Activated naive CD8-positive, alpha-beta T cell treated with anti-CD3 and anti-CD28 coated beads for 36 hours (primary cell): ENCODE measurements around the gene MGST1. TPM values are rescaled to one million over a fixed set of nuclear protein-coding genes. Genes with fewer than 3 reads are reported as not detected.
A peak's percentile ranks its signal among the peaks of the same experiment; 100 is the strongest.
"Not testable (repeated sequence)": the region's sequence is repeated elsewhere in the genome, so short reads cannot be mapped to it uniquely, and the experiment has no call there.

ENCODE experiments used
- DNase-seq: peaks from one replicate; pipeline ENCODE4 v3.0.0; 2021
- H3K27ac Mint-ChIP-seq: one replicate; pipeline ENCODE4 v1.8.0; 2022; ENCODE audit warnings: mild to moderate bottlenecking, moderate library complexity, mixed read lengths
- H3K27me3 Mint-ChIP-seq: one replicate; pipeline ENCODE4 v1.8.0; 2022; ENCODE audit warnings: mild to moderate bottlenecking, mixed read lengths
- H3K36me3 Mint-ChIP-seq: one replicate; pipeline ENCODE4 v1.8.0; 2021; ENCODE audit warnings: mild to moderate bottlenecking, mixed read lengths
- H3K4me1 Mint-ChIP-seq: one replicate; pipeline ENCODE4 v1.8.0; 2021; ENCODE audit warnings: mixed read lengths
- H3K4me3 Mint-ChIP-seq: one replicate; pipeline ENCODE4 v1.8.0; 2022; ENCODE audit warnings: mild to moderate bottlenecking, moderate library complexity, mixed read lengths
- H3K9me3 Mint-ChIP-seq: one replicate; pipeline ENCODE4 v1.8.0; 2022; ENCODE audit warnings: mixed read lengths
- total RNA-seq, 2 experiments: library from RNA; stranded (reverse); gene quantifications; one replicate each; pipeline ENCODE4 v1.2.3, GENCODE V29; 2021

Gene MGST1
- total RNA-seq, 2 experiments from 2014 or later: not detected

DNA sequence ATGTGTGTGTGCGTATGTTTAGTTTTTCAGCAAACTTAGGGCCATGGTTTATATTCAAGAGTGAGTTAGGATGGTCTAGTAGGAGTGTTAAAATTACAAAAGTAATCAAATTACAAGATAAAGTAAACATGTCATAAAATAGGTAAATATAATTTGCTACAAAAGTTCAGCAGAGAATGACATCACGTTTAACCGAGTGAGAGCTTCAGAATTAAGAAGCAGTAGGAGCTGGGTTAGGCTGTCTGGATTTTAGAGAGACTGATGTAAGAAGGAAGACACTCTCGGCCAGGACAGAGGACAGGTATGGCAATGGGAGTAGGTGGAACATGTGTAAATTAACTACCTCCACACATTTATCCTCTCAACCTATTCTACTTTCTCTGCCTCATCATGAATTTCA lies 11.6 kb upstream of the MGST1 start:
- Mint-ChIP-seq H3K4me3 (no peak overlapping the region), H3K4me1 (no peaks in the 10 kb centered on the region), H3K36me3 (no peaks in the 10 kb centered on the region), H3K27ac (no peak overlapping the region), H3K27me3 (no peaks in the 10 kb centered on the region), H3K9me3 (no peaks in the 10 kb centered on the region)
- DNase-seq: no peak

DNA sequence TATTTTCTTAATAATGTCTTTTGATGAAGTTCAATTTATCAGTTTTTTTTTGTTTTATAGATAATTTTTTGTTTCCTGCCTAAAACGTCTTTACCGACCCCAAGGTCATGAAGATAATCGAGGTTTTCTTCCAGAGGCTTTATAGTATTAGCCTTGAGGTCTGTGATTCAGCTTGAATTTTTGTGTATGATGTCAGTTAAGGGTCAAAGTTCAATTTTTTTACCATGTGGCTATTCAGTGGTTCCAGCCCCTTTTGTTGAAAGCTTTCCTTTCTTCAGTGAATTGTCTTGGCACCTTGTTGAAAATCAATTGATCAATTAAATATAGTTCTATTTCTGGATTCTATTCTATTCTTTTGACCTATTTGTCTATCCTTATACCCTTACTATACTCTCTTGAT lies 3.2 kb upstream of the MGST1 start:
- H3K36me3 Mint-ChIP-seq: no peaks in the 10 kb centered on the region
- H3K4me3 Mint-ChIP-seq: no peak overlapping the region
- no peak for DNase-seq
- H3K9me3 Mint-ChIP-seq: peaks cover 5% of the 10 kb centered on the region
- H3K27me3 Mint-ChIP-seq: peaks cover 28% of the 10 kb centered on the region
- no peaks in the 10 kb centered on the region for H3K4me1 Mint-ChIP-seq
- no peak overlapping the region for H3K27ac Mint-ChIP-seq

DNA sequence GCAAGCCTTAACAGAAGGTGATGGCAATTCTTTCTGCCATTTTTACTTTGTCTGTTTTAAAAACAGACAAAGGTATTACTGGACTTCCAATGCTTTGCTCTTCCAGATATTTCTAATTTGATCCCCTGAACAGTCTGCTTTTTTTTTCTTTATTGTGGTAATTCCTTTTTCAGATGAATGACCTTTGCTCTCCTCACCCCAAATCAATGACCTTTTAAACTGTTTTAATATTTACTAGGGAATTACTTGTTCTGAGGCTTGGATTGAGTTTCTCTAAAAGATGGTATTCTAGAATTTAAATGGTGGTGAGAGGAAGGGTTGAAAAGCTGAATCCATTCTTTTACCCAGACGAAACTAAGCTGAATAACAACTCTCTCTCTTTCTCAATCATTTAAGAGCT lies 2.3 kb upstream of the MGST1 start:
- H3K4me1 Mint-ChIP-seq: no peaks in the 10 kb centered on the region
- H3K4me3 Mint-ChIP-seq: no peak overlapping the region
- no peak overlapping the region for H3K27ac Mint-ChIP-seq
- no peak for DNase-seq
- peaks cover 5% of the 10 kb centered on the region for H3K9me3 Mint-ChIP-seq
- H3K27me3 Mint-ChIP-seq: peaks cover 29% of the 10 kb centered on the region
- no peaks in the 10 kb centered on the region for H3K36me3 Mint-ChIP-seq

DNA sequence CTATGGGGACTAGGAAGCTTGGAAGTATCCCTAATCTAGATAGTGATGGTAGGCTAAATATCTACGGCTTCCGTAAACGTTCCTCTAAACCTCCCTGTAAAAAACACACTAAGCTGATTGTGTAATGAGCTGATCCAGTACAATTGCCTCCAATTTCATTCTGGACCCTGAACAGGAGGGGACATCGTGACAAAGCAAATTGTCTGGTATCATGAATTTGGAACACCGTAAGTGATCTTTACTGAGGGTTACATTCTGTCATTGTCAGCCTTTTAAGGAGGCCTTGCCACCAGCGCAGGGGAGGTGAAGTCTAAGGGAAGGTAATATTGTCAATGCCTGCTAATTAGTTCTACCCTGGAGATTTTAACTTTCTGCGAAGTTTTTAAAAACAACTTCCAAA lies 487 bp upstream of the MGST1 start:
- Mint-ChIP-seq H3K4me1 (no peaks in the 10 kb centered on the region), H3K27me3 (peaks cover 29% of the 10 kb centered on the region), H3K9me3 (peaks cover 5% of the 10 kb centered on the region), H3K27ac (no peak overlapping the region), H3K4me3 (no peak overlapping the region), H3K36me3 (no peaks in the 10 kb centered on the region)
- no peak for DNase-seq

DNA sequence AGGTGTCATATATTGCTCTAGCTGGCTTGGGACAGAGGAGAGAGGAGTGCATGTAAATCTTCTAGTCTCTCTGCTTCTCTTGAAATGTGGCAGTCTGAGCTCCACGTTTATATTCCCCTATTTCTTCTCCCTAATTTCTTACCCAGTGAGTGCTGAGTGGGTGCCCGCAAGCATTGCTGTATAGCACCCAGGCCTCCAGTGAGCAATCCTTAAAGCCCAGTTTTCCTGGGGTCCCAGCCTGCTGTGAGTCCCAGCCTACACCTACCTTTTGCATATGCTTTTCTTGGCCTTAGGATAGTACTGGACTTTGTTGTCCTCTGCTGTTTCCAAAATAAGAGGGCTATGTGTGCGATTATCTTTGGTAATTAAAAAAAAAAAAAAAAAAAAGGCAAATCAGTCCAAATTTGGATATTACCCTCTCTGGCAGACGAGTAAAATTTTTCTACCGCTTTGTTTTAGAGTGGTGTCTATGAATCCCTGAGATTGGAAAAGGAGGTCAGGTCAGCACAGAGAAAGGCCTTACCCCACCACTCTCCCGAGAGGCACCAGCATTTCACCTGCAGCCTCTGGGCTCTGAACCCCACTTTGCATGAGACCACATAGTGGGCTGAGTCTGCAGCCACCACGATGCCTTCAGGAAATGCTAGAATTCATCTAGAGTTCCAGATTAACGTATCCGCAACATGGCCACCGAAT lies 1.1 kb downstream of the MGST1 start:
- no peaks in the 10 kb centered on the region for H3K4me1 Mint-ChIP-seq
- DNase-seq: no peak
- peaks cover 29% of the 10 kb centered on the region for H3K27me3 Mint-ChIP-seq
- H3K4me3 Mint-ChIP-seq: no peak overlapping the region
- H3K9me3 Mint-ChIP-seq: peaks cover 3% of the 10 kb centered on the region
- no peaks in the 10 kb centered on the region for H3K36me3 Mint-ChIP-seq
- H3K27ac Mint-ChIP-seq: no peak overlapping the region

DNA sequence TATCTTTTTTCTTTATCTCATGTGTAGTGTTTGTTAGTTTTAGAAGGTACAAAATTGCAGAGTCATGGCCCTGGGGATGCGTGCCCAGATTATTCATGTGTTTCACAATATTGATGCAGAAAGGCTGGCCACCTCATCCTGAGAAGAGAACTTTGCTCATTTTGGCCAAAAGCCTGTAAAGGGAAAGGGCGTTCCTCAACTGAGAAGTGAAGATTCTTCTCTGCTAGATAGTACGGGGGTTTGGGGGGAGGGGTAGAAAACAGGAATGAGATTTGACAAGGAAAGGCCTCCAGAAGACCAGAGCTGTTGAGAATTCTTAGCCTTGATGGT lies 1.7 kb downstream of the MGST1 start:
- no peaks in the 10 kb centered on the region for H3K36me3 Mint-ChIP-seq

DNA sequence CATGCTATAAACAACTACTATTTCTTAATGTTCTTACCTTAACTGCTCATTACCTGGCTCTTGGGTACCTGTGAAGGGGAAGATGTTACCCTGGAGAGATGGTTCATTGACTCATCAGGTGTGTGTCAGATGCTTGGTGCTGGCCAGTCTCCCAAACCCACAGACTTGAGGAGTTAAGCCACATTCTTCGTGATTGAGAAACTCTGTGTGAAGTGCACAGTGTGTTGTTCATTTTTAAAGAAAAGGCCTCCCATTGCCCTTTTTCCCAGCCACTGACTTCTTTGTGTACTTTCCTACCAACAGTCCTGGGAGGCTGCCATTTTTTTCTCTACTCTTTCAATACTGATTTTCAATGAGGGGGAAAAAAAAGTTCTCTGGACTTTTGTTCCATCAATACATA lies 3.2 kb downstream of the MGST1 start:
- Mint-ChIP-seq H3K27ac (no peak overlapping the region), H3K4me3 (no peak overlapping the region), H3K36me3 (no peaks in the 10 kb centered on the region), H3K4me1 (no peaks in the 10 kb centered on the region), H3K27me3 (peaks cover 29% of the 10 kb centered on the region), H3K9me3 (peaks cover 2% of the 10 kb centered on the region)
- DNase-seq: no peak

More for the DNA sequence above, 1.7 kb downstream of the MGST1 start:
- H3K27me3 Mint-ChIP-seq: peaks cover 29% of the 10 kb centered on the region
- no peaks in the 10 kb centered on the region for H3K4me1 Mint-ChIP-seq
- no peak overlapping the region for H3K27ac Mint-ChIP-seq
- no peak overlapping the region for H3K4me3 Mint-ChIP-seq
- no peak for DNase-seq
- H3K9me3 Mint-ChIP-seq: peaks cover 3% of the 10 kb centered on the region

DNA sequence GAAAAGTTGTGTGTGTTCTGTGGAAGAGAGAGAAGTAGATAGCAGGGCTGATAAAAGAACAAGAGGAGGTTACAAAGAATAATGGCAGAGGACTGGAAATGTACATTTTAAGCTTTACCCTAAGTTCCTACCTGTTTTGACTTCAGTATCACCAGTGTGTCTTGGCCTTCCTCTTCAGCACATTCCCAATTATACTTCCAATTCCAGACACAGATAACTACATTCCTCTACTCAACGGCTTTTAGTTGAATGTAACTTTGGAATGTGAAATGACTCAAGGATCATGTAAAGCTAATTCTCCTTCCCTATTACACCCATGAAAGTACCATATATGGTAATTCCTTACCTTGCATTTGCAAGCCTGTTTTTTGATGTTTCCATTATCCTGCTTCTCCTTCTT lies 5.0 kb downstream of the MGST1 start:
- peaks cover 17% of the 10 kb centered on the region for H3K27me3 Mint-ChIP-seq
- no peaks in the 10 kb centered on the region for H3K9me3 Mint-ChIP-seq
- H3K4me3 Mint-ChIP-seq: no peak overlapping the region
- no peak overlapping the region for H3K27ac Mint-ChIP-seq
- no peaks in the 10 kb centered on the region for H3K36me3 Mint-ChIP-seq
- DNase-seq: no peak
- no peaks in the 10 kb centered on the region for H3K4me1 Mint-ChIP-seq

DNA sequence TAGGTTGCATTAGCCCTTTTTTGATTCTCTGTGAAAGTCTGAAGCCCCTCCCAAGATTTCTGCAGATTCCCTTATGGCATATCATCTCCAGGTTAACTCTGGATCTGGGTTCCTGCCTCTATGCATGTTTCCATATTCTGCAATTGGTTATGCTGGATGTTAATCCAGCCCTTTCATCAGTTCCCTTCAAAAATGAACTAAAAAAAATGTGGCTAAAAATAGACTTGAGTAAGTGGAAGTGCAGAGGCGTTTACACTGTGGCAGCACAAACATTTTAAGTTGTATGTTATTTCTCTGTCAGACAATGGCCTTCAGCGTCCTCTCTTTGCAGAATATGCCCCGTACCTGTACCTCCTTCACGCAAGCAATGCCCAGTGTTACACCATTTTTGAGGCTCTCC lies 11.4 kb downstream of the MGST1 start:
- DNase-seq: no peak
- no peaks in the 10 kb centered on the region for H3K36me3 Mint-ChIP-seq

DNA sequence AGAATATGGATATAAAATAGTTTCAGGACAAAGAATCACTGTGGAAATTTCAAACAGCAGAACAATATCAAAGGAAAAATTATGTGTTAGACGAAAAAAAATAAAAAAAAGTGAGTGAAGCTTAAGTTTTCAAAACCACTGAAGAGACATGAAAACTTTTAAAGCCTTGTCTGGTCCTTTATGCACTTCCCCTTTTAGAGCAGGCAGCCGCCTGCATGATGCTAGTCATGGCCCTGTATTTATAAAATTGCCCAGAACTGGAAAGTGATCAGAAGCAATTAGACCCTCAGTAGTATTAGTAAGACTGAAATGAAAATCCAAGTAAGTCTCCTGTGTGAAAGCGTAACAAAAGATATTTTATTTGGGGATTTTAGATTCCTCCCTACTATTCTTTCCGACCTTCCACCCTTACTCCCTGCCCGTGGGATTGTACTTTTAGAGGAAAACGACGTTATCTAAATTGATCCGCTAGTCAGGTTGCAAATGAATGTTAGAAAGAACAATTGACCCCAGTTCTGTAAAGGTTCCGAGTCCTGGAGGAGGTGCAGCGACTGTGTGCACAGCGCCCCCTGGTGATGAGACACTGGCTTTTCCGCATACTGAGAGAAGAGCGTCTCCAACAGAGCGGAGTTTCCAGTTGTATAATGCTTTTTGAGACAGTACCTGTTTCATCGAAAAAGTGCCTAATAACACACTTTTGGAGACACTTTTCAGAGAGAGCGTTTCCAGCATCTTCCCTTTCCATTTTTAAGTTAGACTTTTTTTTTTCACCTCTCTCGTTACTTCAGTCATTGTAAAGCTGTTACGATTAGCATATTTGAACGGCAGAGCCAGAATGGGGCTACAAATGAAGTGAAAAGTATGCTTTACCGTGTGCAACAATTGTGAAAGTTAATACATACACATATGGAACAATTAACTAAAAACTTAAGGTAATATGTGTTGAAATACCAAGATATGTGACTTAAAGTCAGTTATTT lies 12.4 kb downstream of the MGST1 start:
- Mint-ChIP-seq H3K4me3 (no peak overlapping the region), H3K36me3 (no peaks in the 10 kb centered on the region), H3K27me3 (no peaks in the 10 kb centered on the region), H3K9me3 (no peaks in the 10 kb centered on the region), H3K4me1 (no peaks in the 10 kb centered on the region), H3K27ac (no peak overlapping the region)
- DNase-seq: peak; percentile 5

More for the DNA sequence above, 11.4 kb downstream of the MGST1 start:
- no peak overlapping the region for H3K27ac Mint-ChIP-seq
- no peaks in the 10 kb centered on the region for H3K9me3 Mint-ChIP-seq
- H3K4me3 Mint-ChIP-seq: no peak overlapping the region
- no peaks in the 10 kb centered on the region for H3K27me3 Mint-ChIP-seq
- no peaks in the 10 kb centered on the region for H3K4me1 Mint-ChIP-seq

DNA sequence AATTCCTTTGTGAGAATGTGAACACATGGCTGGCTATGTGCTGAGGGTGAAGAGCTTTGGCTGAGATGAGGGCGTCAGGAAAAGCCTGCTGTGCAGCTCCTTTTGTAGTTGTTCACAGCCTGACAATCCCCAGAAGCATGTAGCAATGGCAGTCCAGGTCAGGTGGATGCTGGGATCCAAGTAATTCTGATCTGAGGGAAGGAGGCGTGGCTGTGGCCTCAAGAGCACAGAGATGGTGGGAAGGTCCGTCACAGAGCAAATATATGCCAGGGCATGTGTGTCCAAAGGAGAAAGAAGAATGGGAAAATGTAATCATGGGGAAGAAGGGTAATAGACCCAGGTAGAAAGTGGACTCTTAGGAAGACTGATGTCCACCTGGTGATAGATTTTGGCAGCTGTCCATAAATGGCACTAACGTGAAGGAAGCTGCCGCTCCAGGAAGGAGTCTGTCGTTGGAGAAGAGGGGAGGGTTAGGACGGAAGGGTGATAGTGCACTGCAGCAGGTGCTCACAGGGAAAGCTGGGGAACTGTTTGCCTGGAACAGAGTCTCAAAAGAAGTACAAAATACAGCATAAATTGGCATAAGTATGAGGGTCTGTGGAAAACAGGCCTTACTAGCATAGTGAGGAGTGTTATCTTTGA lies 13.8 kb downstream of the MGST1 start:
- no peaks in the 10 kb centered on the region for H3K36me3 Mint-ChIP-seq
- H3K4me1 Mint-ChIP-seq: no peaks in the 10 kb centered on the region
- H3K27ac Mint-ChIP-seq: no peak overlapping the region
- no peaks in the 10 kb centered on the region for H3K9me3 Mint-ChIP-seq
- H3K27me3 Mint-ChIP-seq: no peaks in the 10 kb centered on the region
- no peak for DNase-seq
- no peak overlapping the region for H3K4me3 Mint-ChIP-seq

DNA sequence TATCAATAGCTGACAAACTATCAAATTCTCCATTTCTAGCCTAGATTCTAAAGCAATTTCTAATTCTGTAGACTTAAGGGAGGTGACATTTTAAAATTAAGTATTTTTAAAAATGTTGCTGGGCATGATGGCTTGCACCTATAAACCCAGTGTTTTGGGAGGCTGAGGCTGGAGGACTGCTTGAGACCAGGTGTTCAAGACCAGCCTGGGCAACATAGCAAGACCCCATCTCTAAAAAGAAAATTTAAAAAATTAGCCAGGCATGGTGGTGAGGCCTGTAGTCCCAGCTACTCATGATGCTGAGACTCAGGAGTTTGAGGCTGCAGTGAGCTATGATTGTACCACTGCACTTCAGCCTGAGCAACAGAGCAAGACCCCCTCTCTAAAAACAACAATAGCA lies 15.1 kb downstream of the MGST1 start:
- Mint-ChIP-seq H3K9me3 (no peaks in the 10 kb centered on the region), H3K4me1 (no peaks in the 10 kb centered on the region), H3K27ac (no peak overlapping the region), H3K27me3 (no peaks in the 10 kb centered on the region), H3K36me3 (no peaks in the 10 kb centered on the region), H3K4me3 (no peak overlapping the region)
- no peak for DNase-seq

DNA sequence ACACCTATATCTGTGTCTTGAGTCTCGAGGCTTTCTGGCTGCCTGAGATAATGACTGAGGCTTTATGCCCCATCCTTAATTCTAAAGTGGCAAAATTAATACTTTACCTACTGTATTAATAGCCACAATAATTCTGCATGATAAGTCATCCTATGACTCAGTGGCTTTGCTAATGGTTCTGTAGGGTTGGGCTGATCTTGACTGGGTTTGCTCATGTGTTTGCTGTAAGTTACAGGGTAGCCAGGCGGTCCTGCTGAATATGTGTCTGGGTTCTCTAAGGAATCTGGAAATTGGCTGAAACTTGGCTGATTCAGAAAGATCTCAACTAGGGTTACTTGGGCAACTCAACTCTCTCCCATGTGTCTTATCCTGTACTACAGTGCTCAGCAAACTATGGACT lies 21.7 kb downstream of the MGST1 start:
- Mint-ChIP-seq H3K4me1 (no peaks in the 10 kb centered on the region), H3K27me3 (no peaks in the 10 kb centered on the region), H3K36me3 (no peaks in the 10 kb centered on the region), H3K4me3 (no peak overlapping the region), H3K27ac (no peak overlapping the region), H3K9me3 (no peaks in the 10 kb centered on the region)
- DNase-seq: no peak

DNA sequence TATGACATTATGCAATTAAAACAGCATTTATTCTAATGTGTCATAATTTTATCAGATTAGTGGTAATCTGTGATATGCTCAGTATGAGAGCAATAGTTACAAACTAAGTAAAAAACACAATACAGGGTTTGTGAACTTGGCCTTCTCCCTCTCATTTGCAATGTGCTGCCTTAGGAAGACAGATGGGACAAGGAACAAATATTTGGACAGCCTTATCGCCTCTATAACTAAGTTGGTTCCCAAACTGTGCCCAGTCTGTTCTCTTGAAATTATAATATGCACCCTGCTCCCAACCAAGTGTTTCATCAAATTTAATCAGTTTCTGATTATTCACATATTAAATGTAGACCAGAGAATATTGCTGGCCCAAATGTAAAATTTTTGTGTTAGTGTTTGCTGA lies 22.7 kb downstream of the MGST1 start:
- Mint-ChIP-seq H3K27me3 (no peaks in the 10 kb centered on the region), H3K36me3 (no peaks in the 10 kb centered on the region), H3K4me1 (no peaks in the 10 kb centered on the region), H3K27ac (no peak overlapping the region), H3K4me3 (no peak overlapping the region), H3K9me3 (no peaks in the 10 kb centered on the region)
- DNase-seq: no peak

DNA sequence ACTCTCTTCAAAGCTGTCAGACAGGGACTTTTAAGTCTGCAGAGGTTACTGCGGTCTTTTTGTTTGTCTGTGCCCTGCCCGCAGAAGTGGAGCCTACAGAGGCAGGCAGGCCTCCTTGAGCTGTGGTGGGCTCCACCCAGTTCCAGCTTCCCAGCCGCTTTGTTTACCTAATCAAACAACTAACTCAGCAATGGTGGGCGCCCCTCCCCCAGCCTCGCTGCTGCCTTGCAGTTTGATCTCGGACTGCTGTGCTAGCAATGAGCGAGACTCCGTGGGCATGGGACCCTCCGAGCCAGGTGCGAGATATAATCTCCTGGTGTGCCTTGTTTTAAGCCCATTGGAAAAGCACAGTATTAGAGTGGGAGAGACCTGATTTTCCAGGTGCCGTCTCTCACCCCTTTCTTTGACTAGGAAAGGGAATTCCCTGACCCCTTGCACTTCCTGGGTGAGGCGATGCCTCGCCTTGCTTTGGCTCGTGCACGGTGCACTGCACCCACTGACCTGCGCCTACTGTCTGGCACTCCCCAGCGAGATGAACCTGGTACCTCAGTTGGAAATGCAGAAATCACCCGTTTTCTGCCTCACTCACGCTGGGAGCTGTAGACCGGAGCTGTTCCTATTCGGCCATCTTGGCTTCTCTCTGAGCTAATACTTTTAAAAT lies 35.3 kb downstream of the MGST1 start:
- H3K4me1 Mint-ChIP-seq, H3K27ac Mint-ChIP-seq, H3K9me3 Mint-ChIP-seq: not testable (repeated sequence)

More for the DNA sequence above, 35.3 kb downstream of the MGST1 start:
- H3K27me3 Mint-ChIP-seq, DNase-seq, H3K36me3 Mint-ChIP-seq, H3K4me3 Mint-ChIP-seq: not testable (repeated sequence)
